OCI-LY7 (cell line): Measurements from ENCODE around the gene TRHDE.

Experiments used
- EZH2phosphoT487 ChIP-seq: fragments of 200-600 bp; sonication (generic); IDR thresholded peaks from 2 replicates; pipeline ENCODE4 v1.6.1; 2018; ENCODE audit warnings: low read depth, borderline replicate concordance, mild to moderate bottlenecking, mixed run types, antibody characterized with exemption, low read length, moderate library complexity, mixed read lengths
- TF ChIP-seq, protein P1 (sequence below): fragments of 200-600 bp; sonication (generic); conservative IDR thresholded peaks from 2 replicates; pipeline ENCODE4 v1.5.1; 2014; ENCODE audit warnings: mild to moderate bottlenecking, antibody characterized with exemption, low read length, moderate library complexity, mixed read lengths

DNA sequence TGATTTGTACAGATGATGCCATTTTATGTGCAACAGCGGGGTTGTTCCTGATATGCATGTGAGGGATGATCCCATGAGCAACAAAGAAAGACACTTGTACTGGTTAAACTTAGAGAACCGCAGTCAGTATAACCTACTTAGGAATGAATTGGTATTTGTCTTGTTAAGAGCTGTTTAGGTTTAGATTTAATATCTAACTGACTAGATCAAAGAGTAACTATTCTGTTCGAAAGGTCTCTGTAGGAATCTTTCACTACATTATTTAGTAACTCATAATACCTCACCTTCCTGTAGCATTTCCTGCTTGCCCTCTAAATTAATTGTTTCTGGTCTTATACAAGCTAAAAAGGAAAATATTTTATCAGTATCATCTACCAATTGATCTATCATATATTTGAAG is 350.4 kb downstream of the TRHDE start:
- TF ChIP-seq, protein P1, sequence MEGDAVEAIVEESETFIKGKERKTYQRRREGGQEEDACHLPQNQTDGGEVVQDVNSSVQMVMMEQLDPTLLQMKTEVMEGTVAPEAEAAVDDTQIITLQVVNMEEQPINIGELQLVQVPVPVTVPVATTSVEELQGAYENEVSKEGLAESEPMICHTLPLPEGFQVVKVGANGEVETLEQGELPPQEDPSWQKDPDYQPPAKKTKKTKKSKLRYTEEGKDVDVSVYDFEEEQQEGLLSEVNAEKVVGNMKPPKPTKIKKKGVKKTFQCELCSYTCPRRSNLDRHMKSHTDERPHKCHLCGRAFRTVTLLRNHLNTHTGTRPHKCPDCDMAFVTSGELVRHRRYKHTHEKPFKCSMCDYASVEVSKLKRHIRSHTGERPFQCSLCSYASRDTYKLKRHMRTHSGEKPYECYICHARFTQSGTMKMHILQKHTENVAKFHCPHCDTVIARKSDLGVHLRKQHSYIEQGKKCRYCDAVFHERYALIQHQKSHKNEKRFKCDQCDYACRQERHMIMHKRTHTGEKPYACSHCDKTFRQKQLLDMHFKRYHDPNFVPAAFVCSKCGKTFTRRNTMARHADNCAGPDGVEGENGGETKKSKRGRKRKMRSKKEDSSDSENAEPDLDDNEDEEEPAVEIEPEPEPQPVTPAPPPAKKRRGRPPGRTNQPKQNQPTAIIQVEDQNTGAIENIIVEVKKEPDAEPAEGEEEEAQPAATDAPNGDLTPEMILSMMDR = no peak
- no peak for TF ChIP-seq EZH2phosphoT487
